Suprapubic skin (tissue), 4 donors: ENCODE results near the gene SYNE1. TPM values are rescaled to one million over a fixed set of nuclear protein-coding genes. Genes with fewer than 3 reads are reported as not detected.

Experiments used
- DNase-seq, 2 donors: peaks; one replicate each; pipeline ENCODE4 v3.0.0-alpha.2; 2019; ENCODE audit warnings: low spot score in 2 of 2
- H3K27ac ChIP-seq: fragments of 200-600 bp; sonication (generic); one replicate; pipeline ENCODE4 v1.5.1; 2019
- H3K27me3 ChIP-seq: fragments of 200-600 bp; sonication (generic); one replicate; pipeline ENCODE4 v1.5.1; 2019
- H3K36me3 ChIP-seq: fragments of 200-600 bp; sonication (generic); one replicate; pipeline ENCODE4 v1.5.1; 2019
- H3K4me1 ChIP-seq: fragments of 200-600 bp; sonication (generic); one replicate; pipeline ENCODE4 v1.5.1; 2019
- H3K4me3 ChIP-seq: fragments of 200-600 bp; sonication (generic); one replicate; pipeline ENCODE4 v1.5.1; 2019; ENCODE audit warnings: mild to moderate bottlenecking
- H3K9me3 ChIP-seq: fragments of 200-600 bp; sonication (generic); one replicate; pipeline ENCODE4 v1.5.1; 2019
- EP300 ChIP-seq: sonication (generic); formaldehyde crosslinking; IDR thresholded peaks from one replicate; pipeline ENCODE4 v1.6.1; 2017; ENCODE audit warnings: antibody characterized with exemption
- POLR2A ChIP-seq, 2 donors: fragments of 450-650 bp; IDR thresholded peaks; one replicate each; pipeline ENCODE4 v1.6.1; 2017; ENCODE audit warnings: antibody characterized with exemption in 2 of 2, mild to moderate bottlenecking in 2 of 2, moderate library complexity in 2 of 2
- POLR2AphosphoS5 ChIP-seq, 3 donors: sonication (generic); formaldehyde crosslinking; IDR thresholded peaks; one replicate each; pipeline ENCODE4 v1.6.1; 2017; ENCODE audit warnings: antibody characterized with exemption in 3 of 3
- WGBS: methylation state at CpG from one replicate; pipeline ENCODE4 v1.1.5; 2018; 5-methylcytosine and 5-hydroxymethylcytosine counted together
- total RNA-seq, 4 donors: library from RNA; depleted of rRNA; stranded (reverse); fragments of >200 nt; gene quantifications; one replicate each; pipeline ENCODE4 v1.1.0, GENCODE V29; 2016
- TF ChIP-seq, protein P1 (sequence below), 2 donors: fragments of 200-600 bp in 1 of 2; fragments of 450-650 bp in 1 of 2; sonication (generic) in 1 of 2; IDR thresholded peaks; one replicate each; pipeline ENCODE4 v1.5.1; 2016 to 2019; ENCODE audit warnings: antibody characterized with exemption in 2 of 2, mild to moderate bottlenecking in 1 of 2, moderate library complexity in 1 of 2

Gene SYNE1
- total RNA-seq, 4 donors from 2014 or later: 105 to 184 (median 132) TPM

DNA sequence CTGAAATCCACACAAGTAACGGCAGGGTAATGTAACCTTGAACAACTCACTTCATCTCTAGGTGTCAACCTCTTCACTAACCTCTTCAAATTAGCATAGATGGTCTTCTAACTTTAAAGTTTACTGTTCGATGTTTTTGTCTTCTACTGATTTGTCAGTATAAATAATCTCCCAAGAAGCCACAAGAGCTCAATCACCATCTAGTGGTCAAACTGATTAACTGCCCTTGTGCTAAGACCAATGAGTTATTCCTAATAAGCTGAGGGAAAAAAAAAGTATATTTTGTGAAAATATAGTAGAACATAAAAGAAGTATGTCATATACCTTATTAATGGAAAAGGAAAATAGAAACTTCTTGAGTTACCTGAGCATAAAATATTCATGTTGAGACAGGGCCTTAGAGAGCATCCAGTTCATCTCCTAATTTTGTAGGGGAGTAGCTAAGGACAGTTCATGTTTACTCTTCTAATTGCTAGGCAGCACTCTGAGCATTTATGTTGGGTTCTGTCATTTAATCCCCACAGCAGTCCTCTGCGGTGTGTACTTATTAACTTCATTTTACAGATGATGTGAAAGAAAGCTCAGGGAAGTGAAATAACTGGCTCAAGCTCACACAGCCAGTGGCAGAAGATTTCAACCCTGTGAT, 512.6 kb downstream of the SYNE1 start:
- WGBS: 48% methylated on average over 3 of the region's 3 CpGs
- H3K4me1 ChIP-seq: peaks cover 12% of the 10 kb centered on the region
- TF ChIP-seq POLR2AphosphoS5 (IDR thresholded peaks at IDR 0.05) (no peak), POLR2A (IDR thresholded peaks at IDR 0.05) (no peak)
- TF ChIP-seq, protein P1, sequence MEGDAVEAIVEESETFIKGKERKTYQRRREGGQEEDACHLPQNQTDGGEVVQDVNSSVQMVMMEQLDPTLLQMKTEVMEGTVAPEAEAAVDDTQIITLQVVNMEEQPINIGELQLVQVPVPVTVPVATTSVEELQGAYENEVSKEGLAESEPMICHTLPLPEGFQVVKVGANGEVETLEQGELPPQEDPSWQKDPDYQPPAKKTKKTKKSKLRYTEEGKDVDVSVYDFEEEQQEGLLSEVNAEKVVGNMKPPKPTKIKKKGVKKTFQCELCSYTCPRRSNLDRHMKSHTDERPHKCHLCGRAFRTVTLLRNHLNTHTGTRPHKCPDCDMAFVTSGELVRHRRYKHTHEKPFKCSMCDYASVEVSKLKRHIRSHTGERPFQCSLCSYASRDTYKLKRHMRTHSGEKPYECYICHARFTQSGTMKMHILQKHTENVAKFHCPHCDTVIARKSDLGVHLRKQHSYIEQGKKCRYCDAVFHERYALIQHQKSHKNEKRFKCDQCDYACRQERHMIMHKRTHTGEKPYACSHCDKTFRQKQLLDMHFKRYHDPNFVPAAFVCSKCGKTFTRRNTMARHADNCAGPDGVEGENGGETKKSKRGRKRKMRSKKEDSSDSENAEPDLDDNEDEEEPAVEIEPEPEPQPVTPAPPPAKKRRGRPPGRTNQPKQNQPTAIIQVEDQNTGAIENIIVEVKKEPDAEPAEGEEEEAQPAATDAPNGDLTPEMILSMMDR (IDR thresholded peaks at IDR 0.05): peak; percentile 70 to 73
- no peaks in the 10 kb centered on the region for H3K27me3 ChIP-seq
- no peak for DNase-seq
- H3K27ac ChIP-seq: no peak overlapping the region
- H3K4me3 ChIP-seq: no peak overlapping the region
- peaks cover 23% of the 10 kb centered on the region for H3K36me3 ChIP-seq
- H3K9me3 ChIP-seq: no peaks in the 10 kb centered on the region

DNA sequence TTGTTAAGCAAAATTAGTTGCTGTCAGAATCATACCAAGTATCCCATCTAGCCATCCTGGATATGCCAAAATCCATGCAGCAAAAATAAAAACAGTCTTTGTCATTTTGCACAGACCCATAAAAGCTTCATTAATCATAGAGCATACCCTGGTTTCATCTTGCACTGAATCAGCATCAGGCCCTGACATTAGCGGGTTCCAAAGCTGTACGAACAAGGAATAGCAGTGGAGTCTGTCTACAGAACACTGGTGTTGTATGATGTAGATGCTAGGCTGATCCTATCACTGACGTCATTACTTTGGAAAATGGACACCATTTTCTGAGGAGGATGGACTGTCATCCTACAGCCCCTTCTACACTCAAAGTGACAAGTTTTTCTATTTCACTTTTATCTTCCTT, 514.1 kb downstream of the SYNE1 start:
- peaks cover 17% of the 10 kb centered on the region for H3K36me3 ChIP-seq
- H3K27ac ChIP-seq: no peak overlapping the region
- no peaks in the 10 kb centered on the region for H3K9me3 ChIP-seq
- 91% methylated on average over 3 of the region's 3 CpGs for WGBS
- no peak for DNase-seq
- H3K4me3 ChIP-seq: no peak overlapping the region
- H3K4me1 ChIP-seq: peaks cover 8% of the 10 kb centered on the region
- TF ChIP-seq EP300 (no peak), POLR2A (IDR thresholded peaks at IDR 0.05) (no peak), POLR2AphosphoS5 (IDR thresholded peaks at IDR 0.05) (no peak)
- TF ChIP-seq, protein P1 (IDR thresholded peaks at IDR 0.05): no peak
- H3K27me3 ChIP-seq: no peaks in the 10 kb centered on the region

DNA sequence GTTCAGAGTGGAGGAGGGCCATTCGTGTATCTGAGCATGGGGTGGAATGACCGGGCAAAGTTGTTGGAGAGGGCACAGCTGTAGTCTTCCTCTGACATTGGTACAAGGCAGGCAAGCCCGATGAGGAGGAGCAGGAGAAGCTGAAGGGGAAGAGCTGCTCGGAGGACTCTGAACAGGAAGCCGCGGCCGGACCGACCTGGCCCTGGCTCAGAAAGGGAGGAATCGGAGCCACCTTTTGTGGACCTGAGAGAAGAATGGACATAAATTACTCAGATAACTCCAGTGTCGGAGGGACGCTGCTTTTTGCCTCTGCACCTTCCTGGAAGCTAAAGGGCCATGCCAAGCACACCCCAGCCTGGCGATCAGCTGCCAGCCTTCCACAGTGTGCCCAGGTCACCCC, 514.7 kb downstream of the SYNE1 start:
- Histone ChIP-seq H3K9me3 (no peaks in the 10 kb centered on the region), H3K27me3 (no peaks in the 10 kb centered on the region), H3K4me1 (peaks cover 6% of the 10 kb centered on the region), H3K36me3 (peaks cover 17% of the 10 kb centered on the region), H3K4me3 (no peak overlapping the region), H3K27ac (no peak overlapping the region)
- TF ChIP-seq, protein P1 (IDR thresholded peaks at IDR 0.05): no peak
- no peak for TF ChIP-seq POLR2A (IDR thresholded peaks at IDR 0.05)
- no peak for TF ChIP-seq POLR2AphosphoS5 (IDR thresholded peaks at IDR 0.05)
- no peak for TF ChIP-seq EP300
- 90% methylated on average over 12 of the region's 12 CpGs for whole genome bisulfite sequencing
- no peak for DNase-seq

DNA sequence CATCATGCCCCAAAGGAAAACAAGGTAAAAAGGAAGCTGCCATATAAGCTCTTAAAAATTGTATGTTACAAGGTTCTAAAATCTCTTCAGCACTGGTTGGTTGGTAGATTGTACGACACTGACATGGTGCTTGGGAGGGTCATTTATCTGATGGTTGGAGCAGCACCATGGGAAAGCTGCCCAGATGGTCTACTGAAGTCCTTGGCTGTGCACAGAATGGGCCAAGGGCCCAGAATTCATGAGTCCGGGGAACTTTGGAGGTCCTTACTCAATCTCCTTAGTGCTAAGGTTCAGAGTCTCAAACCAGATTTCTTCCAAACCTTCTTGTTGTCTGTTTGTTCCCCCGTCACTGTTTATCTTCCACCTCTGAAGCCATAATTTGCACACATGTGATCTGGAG, 515.3 kb downstream of the SYNE1 start:
- no peak for TF ChIP-seq POLR2AphosphoS5 (IDR thresholded peaks at IDR 0.05)
- TF ChIP-seq, protein P1 (IDR thresholded peaks at IDR 0.05): no peak
- TF ChIP-seq POLR2A (IDR thresholded peaks at IDR 0.05): no peak
- TF ChIP-seq EP300: no peak
- no peak overlapping the region for H3K27ac ChIP-seq
- DNase-seq: no peak
- peaks cover 17% of the 10 kb centered on the region for H3K36me3 ChIP-seq
- WGBS: 78% methylated on average over 3 of the region's 3 CpGs
- H3K27me3 ChIP-seq: no peaks in the 10 kb centered on the region
- no peak overlapping the region for H3K4me3 ChIP-seq
- peaks cover 4% of the 10 kb centered on the region for H3K4me1 ChIP-seq
- no peaks in the 10 kb centered on the region for H3K9me3 ChIP-seq

DNA sequence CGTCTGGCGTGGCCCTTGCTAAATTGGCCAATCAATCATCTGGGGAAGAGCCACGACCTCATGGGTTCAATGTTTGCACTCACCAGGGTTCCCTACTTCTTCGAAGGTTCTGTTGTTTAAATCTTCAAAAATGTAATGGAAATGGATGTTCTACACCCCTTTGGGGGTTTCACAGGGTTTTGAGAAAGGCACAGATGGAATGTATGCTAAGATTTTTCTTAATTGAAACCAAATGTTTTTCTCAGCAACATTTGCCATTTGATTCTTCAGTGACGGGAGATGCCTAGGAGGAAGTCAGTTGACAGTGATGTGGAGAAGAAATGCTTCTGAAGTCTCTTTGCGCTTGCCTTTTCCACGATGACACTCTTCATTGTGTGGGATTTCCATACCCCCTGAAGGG, 517.3 kb downstream of the SYNE1 start:
- no peak overlapping the region for H3K4me3 ChIP-seq
- TF ChIP-seq, protein P1 (IDR thresholded peaks at IDR 0.05): no peak
- TF ChIP-seq POLR2AphosphoS5 (IDR thresholded peaks at IDR 0.05): no peak
- no peak for TF ChIP-seq POLR2A (IDR thresholded peaks at IDR 0.05)
- TF ChIP-seq EP300: no peak
- no peak overlapping the region for H3K27ac ChIP-seq
- no peaks in the 10 kb centered on the region for H3K27me3 ChIP-seq
- peaks cover 17% of the 10 kb centered on the region for H3K36me3 ChIP-seq
- DNase-seq: no peak
- H3K9me3 ChIP-seq: no peaks in the 10 kb centered on the region
- WGBS: 87% methylated on average over 7 of the region's 7 CpGs
- H3K4me1 ChIP-seq: no peaks in the 10 kb centered on the region
